HepG2 (cell line): ENCODE measurements around the gene B9D2.

ENCODE experiments used
- TCF12 ChIP-seq, 2 experiments: fragments of 450-650 bp in 1 of 2; sonication (generic) in 1 of 2; formaldehyde crosslinking in 1 of 2; IDR thresholded peaks; 2 replicates each; pipeline versions ENCODE4 v1.6.1 to v1.8.0; 2017 to 2022; ENCODE audit warnings: antibody characterized with exemption in 1 of 2, mild to moderate bottlenecking in 1 of 2, missing genetic modification reagents in 1 of 2, moderate library complexity in 1 of 2
- ZNF609 ChIP-seq: sonication (generic); formaldehyde crosslinking; IDR thresholded peaks from 2 replicates; pipeline ENCODE4 v1.4.0; 2020; ENCODE audit warnings: mild to moderate bottlenecking, missing genetic modification reagents, borderline replicate concordance

DNA sequence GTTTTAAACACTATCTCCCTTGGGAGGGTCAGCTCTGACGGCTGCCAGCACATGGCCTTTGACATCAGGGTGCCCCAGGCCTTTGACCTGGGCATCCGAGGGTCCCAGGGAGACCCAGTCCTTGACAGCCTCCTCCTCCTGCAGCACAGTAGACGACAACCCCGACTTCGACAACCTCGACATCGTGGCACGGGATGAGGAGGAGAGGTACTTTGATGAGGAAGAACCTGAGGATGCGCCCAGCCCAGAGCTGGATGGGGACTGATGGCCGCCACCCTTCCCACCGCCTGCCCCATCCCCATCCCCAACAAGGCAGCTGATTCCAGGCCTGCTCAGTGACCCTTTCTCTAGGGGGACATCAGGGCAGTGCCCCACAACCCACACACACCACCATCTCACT, 41.5 kb downstream of the B9D2 start:
- no peak for TF ChIP-seq TCF12 (IDR thresholded peaks at IDR 0.05)
- no peak for TF ChIP-seq TCF12 (CRISPR knock-in tag; IDR thresholded peaks at IDR 0.05)
- TF ChIP-seq ZNF609: no peak
